Progenitor cell of endocrine pancreas (in vitro differentiated cells): ENCODE data around the gene PADI4. TPM values are rescaled to one million over a fixed set of nuclear protein-coding genes. Genes with fewer than 3 reads are reported as not detected.

ENCODE experiments used
- DNase-seq: peaks from one replicate; pipeline ENCODE4 v3.0.0; 2021; ENCODE audit warnings: low spot score; ENCODE audit not compliant: unreplicated experiment
- H3K27ac Mint-ChIP-seq: 2 replicates; pipeline ENCODE4 v1.8.0; 2021; ENCODE audit warnings: mild to moderate bottlenecking, moderate library complexity, mixed read lengths
- H3K27me3 Mint-ChIP-seq: 2 replicates; pipeline ENCODE4 v1.8.0; 2021; ENCODE audit warnings: mixed read lengths
- H3K36me3 Mint-ChIP-seq: 2 replicates; pipeline ENCODE4 v1.8.0; 2022; ENCODE audit warnings: mixed read lengths; ENCODE audit not compliant: insufficient read depth
- H3K4me1 Mint-ChIP-seq: 2 replicates; pipeline ENCODE4 v1.8.0; 2021; ENCODE audit warnings: low read depth, mixed read lengths
- H3K4me3 Mint-ChIP-seq: 2 replicates; pipeline ENCODE4 v1.8.0; 2021; ENCODE audit warnings: low read depth, mild to moderate bottlenecking, moderate library complexity, mixed read lengths
- H3K9me3 Mint-ChIP-seq: 2 replicates; pipeline ENCODE4 v1.8.0; 2021; ENCODE audit warnings: low read depth, mixed read lengths
- total RNA-seq: library from RNA; stranded (reverse); gene quantifications from 2 replicates; pipeline ENCODE4 v1.2.1, GENCODE V29; 2021
- TF ChIP-seq, protein P1 (sequence below): fragments of 200-600 bp; sonication (generic); IDR thresholded peaks from one replicate; pipeline ENCODE4 v1.5.0; 2021; ENCODE audit warnings: antibody characterized with exemption, mild to moderate bottlenecking; ENCODE audit not compliant: unreplicated experiment

PADI4 gene
- total RNA-seq, 1 donor from 2014 or later, result not detected

DNA sequence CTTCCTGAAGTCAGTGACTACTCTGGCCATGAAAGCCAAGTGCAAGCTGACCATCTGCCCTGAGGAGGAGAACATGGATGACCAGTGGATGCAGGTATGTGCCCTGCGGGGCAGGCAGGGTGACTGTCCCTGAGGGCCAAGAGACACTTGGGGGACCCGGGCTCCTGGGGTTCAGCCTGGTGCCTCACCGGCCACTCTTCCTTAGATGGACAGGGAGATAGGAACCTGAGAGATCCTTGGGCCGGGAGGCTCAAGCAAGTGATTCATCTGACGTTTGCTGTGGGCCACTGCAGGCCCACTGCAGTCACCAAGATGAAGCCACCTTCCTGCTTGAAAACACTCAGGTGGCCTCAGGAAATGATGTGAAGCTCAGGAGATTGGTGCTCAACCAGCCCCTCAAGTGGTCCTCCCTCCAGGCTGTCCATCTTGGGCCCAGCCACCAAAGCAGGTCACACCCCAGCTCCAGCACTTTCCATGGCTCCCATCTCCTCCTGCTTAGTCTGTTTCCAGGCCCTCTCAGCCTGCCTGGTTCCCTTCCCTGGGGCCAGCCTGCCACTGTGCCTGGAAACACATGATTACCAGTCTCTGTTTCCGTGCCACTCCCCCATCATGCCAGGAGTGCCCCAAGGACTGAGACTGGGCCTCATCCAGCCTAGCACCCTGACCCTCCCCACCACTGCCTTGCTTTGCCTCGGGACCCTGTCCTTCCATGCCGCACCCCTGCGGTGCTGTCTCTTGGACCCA lies 38.2 kb downstream of the PADI4 start:
- TF ChIP-seq, protein P1, sequence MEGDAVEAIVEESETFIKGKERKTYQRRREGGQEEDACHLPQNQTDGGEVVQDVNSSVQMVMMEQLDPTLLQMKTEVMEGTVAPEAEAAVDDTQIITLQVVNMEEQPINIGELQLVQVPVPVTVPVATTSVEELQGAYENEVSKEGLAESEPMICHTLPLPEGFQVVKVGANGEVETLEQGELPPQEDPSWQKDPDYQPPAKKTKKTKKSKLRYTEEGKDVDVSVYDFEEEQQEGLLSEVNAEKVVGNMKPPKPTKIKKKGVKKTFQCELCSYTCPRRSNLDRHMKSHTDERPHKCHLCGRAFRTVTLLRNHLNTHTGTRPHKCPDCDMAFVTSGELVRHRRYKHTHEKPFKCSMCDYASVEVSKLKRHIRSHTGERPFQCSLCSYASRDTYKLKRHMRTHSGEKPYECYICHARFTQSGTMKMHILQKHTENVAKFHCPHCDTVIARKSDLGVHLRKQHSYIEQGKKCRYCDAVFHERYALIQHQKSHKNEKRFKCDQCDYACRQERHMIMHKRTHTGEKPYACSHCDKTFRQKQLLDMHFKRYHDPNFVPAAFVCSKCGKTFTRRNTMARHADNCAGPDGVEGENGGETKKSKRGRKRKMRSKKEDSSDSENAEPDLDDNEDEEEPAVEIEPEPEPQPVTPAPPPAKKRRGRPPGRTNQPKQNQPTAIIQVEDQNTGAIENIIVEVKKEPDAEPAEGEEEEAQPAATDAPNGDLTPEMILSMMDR, result no peak
- H3K9me3 Mint-ChIP-seq, result peaks cover 9% of the 10 kb centered on the region
- no peak for DNase-seq
- H3K4me3 Mint-ChIP-seq, result no peak overlapping the region
- H3K27ac Mint-ChIP-seq, result no peak overlapping the region
- H3K27me3 Mint-ChIP-seq, result peaks cover 10% of the 10 kb centered on the region
- H3K4me1 Mint-ChIP-seq, result no peaks in the 10 kb centered on the region
- H3K36me3 Mint-ChIP-seq, result no peaks in the 10 kb centered on the region

DNA sequence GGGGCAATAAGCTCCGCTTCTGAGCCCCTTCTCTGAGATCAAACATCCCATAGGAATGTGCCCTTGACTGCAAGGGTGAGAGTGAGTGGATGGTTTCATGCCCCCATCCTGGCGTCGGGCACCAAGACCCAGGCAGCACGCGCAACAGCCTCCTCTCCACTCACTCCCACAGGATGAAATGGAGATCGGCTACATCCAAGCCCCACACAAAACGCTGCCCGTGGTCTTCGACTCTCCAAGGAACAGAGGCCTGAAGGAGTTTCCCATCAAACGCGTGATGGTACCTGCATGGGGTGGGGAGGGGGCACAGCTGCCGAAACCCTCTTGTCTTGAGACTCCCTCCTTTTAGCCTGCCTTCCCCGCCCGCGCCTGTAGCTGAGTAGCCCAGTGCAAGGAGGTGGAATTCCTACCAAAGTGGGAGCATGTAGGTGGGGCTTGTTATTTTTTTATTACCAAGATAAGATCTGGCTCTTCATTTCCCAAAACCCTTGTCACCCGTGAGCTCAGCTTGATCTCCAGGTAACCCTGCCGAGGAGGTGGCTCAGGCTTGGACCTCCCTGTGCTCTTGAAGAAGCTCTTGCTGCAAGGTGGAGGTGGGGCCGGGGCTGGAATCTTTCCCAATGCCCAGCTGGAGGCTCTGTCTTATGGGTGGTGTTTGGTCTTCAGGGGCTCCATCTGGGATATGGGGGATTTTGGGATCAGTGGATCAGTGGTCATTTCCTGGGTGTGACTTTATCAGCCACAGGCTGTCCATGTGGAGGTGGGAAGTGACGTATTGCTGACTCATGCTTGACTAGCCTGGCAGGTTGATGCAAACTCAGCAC lies 40.0 kb downstream of the PADI4 start:
- DNase-seq, result no peak
- H3K36me3 Mint-ChIP-seq, result no peaks in the 10 kb centered on the region

DNA sequence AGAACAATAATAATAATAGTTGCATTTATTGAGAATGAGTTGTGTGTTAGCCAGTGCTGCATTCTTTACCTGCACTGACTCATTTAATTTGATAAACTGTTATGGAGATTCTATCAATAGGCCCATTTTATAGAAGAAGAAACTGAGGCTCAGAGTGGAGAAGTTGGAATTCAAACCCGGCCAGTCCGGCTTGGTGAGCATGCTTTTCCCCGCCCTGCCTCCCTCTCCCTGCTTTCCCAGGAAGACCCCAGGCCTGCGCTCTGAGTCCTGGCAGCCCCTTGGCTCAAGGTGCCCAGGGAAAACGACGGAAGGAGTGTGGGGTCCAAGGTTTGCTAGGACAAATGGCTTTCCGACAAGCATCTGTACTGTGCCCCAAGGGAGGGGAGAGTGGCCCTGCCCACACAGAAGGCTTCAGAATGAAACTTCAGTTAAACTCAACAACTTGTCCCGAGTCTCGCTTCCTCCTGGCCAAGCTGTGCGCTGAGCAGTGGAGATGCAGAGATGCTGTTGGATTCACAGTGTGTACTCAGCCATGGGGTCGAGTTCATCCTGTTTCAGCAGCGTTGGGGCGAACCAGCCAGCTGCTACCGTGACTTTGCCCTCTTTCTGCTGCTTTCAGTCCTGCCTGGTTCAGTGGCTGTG lies 40.7 kb downstream of the PADI4 start:
- DNase-seq, result no peak
- Mint-ChIP-seq H3K9me3 (peaks cover 5% of the 10 kb centered on the region), H3K27ac (no peak overlapping the region), H3K27me3 (peaks cover 23% of the 10 kb centered on the region), H3K4me1 (no peaks in the 10 kb centered on the region), H3K36me3 (no peaks in the 10 kb centered on the region), H3K4me3 (no peak overlapping the region)
- TF ChIP-seq, protein P1, result no peak

More for the DNA sequence above, 40.0 kb downstream of the PADI4 start:
- no peaks in the 10 kb centered on the region for H3K4me1 Mint-ChIP-seq
- TF ChIP-seq, protein P1, result no peak
- no peak overlapping the region for H3K27ac Mint-ChIP-seq
- peaks cover 21% of the 10 kb centered on the region for H3K27me3 Mint-ChIP-seq
- H3K9me3 Mint-ChIP-seq, result peaks cover 9% of the 10 kb centered on the region
- no peak overlapping the region for H3K4me3 Mint-ChIP-seq

DNA sequence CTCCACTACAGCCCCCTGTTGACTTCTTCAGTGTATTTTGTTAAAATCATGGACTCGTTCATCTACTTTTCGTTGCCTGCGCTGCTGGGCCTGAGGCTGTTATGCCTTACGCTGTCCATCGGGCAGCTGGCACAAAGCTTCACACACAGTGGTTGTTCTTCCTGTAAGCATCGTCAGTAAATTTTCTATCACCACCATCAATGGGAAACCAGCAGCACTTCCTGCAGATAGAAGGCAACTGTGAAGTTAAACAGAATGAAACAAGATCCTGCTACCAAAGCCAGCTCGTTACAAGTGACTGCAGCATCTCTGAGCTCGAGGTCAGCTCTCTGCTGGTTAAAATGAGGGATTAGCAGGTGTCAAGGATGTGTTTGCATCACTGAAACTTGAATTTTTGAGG lies 42.1 kb downstream of the PADI4 start:
- Mint-ChIP-seq H3K36me3 (no peaks in the 10 kb centered on the region), H3K9me3 (no peaks in the 10 kb centered on the region), H3K4me3 (no peak overlapping the region), H3K27me3 (peaks cover 21% of the 10 kb centered on the region), H3K27ac (no peak overlapping the region), H3K4me1 (no peaks in the 10 kb centered on the region)
- DNase-seq, result no peak
- TF ChIP-seq, protein P1, result no peak

DNA sequence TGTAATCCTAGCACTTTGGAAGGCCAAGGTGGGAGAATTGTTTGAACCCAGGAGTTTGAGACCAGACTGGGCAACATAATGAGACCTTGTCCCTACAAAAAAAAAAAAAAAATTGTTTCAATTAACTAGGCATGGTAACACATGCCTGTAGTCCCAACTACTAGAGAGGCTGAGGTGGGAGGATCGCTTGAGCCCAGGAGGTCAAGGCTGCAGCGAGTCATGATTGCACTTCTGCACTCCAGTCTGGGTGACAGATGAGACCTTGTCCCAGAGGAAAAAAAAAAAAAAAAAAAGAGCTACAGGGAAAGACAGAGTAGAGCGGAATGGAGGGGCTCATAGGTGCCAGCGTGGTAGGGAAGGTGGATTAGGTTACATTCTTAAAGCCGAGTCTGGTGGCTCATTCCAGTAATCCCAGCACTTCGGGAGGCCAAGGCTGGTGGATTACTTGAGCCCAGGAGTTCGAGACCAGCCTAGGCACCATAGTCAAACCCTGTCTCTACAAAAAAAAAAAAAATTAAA lies 43.0 kb downstream of the PADI4 start:
- no peak overlapping the region for H3K4me3 Mint-ChIP-seq
- no peaks in the 10 kb centered on the region for H3K9me3 Mint-ChIP-seq
- peaks cover 21% of the 10 kb centered on the region for H3K27me3 Mint-ChIP-seq
- DNase-seq, result no peak
- no peaks in the 10 kb centered on the region for H3K36me3 Mint-ChIP-seq
- no peak overlapping the region for H3K27ac Mint-ChIP-seq
- H3K4me1 Mint-ChIP-seq, result no peaks in the 10 kb centered on the region
- TF ChIP-seq, protein P1, result no peak
